Measurements from ENCODE around the gene SMPD3. TPM values are rescaled to one million over a fixed set of nuclear protein-coding genes. Genes with fewer than 3 reads are reported as not detected.

The SMPD3 gene
- total RNA-seq, 1 experiment from 2014 or later = 1.4 TPM

DNA sequence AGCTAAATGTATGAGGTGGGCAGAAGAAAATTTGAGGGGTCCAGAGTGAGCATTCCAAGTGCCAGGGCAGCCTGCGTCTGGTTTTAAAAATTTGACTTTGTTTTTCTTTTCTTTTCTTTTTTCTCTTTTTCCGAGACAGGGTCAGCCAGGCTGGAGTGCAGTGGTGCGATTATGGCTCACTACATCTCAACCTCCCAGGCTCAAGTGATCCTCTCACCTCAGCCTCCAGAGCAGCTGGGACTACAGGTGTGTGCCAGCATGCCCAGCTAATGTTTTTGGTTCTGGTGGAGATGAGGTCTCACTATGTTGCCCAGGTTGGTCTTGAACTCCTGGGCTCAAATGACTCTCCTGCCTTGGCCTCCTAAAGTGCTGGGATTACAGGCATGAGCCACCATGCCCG is 15.6 kb downstream of the SMPD3 start (continued):
- TF ChIP-seq, protein P1, sequence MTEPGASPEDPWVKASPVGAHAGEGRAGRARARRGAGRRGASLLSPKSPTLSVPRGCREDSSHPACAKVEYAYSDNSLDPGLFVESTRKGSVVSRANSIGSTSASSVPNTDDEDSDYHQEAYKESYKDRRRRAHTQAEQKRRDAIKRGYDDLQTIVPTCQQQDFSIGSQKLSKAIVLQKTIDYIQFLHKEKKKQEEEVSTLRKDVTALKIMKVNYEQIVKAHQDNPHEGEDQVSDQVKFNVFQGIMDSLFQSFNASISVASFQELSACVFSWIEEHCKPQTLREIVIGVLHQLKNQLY (CRISPR knock-in tag; IDR thresholded peaks at IDR 0.05) = no peak
- TF ChIP-seq ATF1 (CRISPR knock-in tag; IDR thresholded peaks at IDR 0.05) (no peak), NR2C2 (CRISPR knock-in tag; IDR thresholded peaks at IDR 0.05) (no peak), ZNF423 (CRISPR knock-in tag; IDR thresholded peaks at IDR 0.05) (no peak), EMX1 (CRISPR knock-in tag; IDR thresholded peaks at IDR 0.05) (no peak)
- TF ChIP-seq, protein P2, sequence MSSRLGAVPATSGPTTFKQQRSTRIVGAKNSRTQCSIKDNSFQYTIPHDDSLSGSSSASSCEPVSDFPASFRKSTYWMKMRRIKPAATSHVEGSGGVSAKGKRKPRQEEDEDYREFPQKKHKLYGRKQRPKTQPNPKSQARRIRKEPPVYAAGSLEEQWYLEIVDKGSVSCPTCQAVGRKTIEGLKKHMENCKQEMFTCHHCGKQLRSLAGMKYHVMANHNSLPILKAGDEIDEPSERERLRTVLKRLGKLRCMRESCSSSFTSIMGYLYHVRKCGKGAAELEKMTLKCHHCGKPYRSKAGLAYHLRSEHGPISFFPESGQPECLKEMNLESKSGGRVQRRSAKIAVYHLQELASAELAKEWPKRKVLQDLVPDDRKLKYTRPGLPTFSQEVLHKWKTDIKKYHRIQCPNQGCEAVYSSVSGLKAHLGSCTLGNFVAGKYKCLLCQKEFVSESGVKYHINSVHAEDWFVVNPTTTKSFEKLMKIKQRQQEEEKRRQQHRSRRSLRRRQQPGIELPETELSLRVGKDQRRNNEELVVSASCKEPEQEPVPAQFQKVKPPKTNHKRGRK (CRISPR knock-in tag; IDR thresholded peaks at IDR 0.05; ENCODE audit: borderline replicate concordance) = no peak

DNA sequence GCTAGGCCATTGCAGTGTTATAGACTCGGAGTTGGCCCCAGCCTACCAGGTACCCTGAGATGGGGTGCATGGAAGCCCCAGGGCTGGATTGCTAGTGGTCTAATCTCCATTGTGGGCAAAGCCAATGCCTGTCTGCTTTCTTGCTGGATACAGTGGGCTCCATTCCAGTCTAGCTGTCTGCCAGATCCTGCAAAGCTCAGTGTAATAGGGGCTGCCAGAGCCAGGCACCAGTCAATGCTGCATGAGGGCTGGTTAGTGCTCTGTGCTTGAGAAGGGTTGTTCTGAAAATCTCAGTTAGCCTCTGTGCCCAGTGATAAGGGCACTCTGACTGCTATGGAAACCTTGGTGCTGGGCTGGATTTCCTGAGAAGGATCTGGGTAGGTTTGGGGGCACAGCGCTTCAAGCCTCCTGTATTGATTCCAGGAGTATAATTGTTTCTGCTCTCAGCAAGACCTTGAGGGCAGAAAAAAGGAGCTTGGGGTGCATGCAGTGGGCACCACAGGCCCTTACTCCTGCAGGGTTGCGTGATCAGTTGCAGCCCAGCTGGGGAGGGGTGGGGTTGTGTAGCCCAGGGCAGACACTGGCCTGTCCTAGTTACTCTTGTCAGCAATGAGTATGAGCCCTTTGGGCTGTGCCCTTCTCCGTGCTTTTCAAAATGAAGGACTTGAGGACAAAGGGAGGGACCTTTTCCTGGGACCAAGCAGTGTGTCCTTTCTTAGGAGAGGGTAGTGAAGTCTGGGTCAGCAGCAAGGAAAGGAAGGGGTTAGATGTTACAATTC is 19.0 kb downstream of the SMPD3 start:
- no peaks in the 10 kb centered on the region for H3K9me3 Mint-ChIP-seq
- ChIA-PET CTCF (interaction anchor here (1.1 to 2.9 kb wide), 2 partner anchors 7 to 92 kb away, joined by 3 to 15 read pairs; no protein-coding TSS in a partner anchor), POLR2A (no interaction called here)
- no peak overlapping the region for H3K4me3 Mint-ChIP-seq
- no peaks in the 10 kb centered on the region; the same call in 1 of the 2 replicates for H3K27me3 Mint-ChIP-seq (ENCODE audit: low read depth)
- TF ChIP-seq MYBL2 (CRISPR knock-in tag; IDR thresholded peaks at IDR 0.05) (no peak), CBFB (CRISPR knock-in tag; IDR thresholded peaks at IDR 0.05; ENCODE audit: low read depth) (no peak), ZNF263 (CRISPR knock-in tag; IDR thresholded peaks at IDR 0.05; ENCODE audit: low read depth) (no peak), NR2C2 (CRISPR knock-in tag; IDR thresholded peaks at IDR 0.05) (no peak), ELF4 (CRISPR knock-in tag; IDR thresholded peaks at IDR 0.05; ENCODE audit: low read depth) (no peak)
- TF ChIP-seq, protein P3, sequence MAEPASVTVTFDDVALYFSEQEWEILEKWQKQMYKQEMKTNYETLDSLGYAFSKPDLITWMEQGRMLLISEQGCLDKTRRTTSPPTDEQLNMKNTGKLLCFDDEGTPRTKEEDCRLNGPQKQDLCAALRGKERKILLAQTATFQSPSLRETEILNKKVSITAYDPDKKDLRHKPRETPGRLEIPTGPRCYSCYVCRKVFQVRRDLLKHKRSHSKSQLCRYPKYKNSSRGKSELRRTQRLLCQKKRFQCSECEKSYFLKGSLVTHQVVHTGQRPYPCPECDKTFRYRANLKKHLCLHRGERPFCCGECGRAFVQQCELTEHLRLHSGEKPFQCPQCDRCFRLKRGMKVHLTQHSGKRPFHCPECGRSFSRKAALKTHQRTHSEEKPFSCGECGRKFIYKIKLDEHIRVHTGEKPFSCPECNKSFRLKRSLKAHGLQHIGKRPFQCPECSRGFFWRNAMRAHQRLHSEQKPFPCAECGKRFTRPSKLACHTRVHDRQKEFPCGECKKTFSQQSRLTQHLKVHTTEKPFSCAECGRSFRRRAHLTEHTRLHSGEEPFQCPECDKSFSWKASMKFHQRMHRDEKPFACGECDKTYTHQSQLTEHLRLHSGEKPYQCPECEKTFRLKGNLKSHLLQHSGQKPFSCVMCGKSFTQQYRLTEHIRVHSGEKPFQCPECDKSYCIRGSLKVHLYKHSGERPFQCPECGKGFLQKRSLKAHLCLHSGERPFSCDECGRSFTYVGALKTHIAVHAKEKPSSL (CRISPR knock-in tag; conservative IDR thresholded peaks at IDR 0.05) = no peak
- TF ChIP-seq, protein P2 (CRISPR knock-in tag; IDR thresholded peaks at IDR 0.05; ENCODE audit: borderline replicate concordance) = no peak
- TF ChIP-seq, protein P4, sequence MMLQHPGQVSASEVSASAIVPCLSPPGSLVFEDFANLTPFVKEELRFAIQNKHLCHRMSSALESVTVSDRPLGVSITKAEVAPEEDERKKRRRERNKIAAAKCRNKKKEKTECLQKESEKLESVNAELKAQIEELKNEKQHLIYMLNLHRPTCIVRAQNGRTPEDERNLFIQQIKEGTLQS (CRISPR knock-in tag; conservative IDR thresholded peaks at IDR 0.05) = no peak
- no peak overlapping the region for H3K27ac Mint-ChIP-seq
- H3K4me1 Mint-ChIP-seq = no peaks in the 10 kb centered on the region
- DNase-seq (ENCODE audit: low spot score) (no peak), ATAC-seq (no peak)
- no peaks in the 10 kb centered on the region for H3K36me3 Mint-ChIP-seq

DNA sequence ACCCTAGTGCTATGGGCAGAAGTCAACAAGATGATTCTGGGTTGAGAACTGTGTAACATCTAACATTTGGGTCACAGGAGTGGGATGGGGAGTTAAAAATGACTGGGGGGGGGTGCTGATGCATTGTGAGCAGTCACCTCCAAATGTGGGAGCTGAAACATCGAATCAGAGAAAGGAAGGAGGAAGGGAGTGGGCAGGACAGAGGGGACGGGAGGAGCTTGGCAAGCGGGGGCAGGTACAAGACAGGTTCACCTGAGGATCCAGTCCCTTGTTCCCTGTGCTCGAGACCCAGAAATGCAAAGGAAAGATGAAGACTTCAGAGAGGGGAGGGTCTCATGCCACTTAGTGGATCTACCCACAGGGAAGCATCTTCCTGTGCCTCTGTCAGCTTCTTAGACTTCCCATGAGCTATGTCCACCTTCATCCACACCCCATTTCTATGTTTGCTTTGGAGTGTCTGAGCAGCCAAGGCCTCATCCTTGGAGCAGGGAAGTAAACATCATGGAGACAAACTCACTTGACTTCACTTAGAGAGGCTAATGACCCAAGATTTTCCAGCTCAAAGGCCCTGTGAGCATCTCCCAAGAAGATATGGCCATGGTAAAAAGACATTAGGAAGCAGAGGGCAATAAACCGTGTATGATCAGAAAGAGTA is 20.5 kb downstream of the SMPD3 start:
- Mint-ChIP-seq H3K4me1 (no peaks in the 10 kb centered on the region), H3K27me3 (ENCODE audit: low read depth) (no peaks in the 10 kb centered on the region; the same call in 1 of the 2 replicates), H3K4me3 (no peak overlapping the region), H3K27ac (no peak overlapping the region), H3K9me3 (no peaks in the 10 kb centered on the region), H3K36me3 (no peaks in the 10 kb centered on the region)
- ChIA-PET CTCF (interaction anchor here (2.9 kb wide), 1 partner anchor 9 kb away, joined by 15 read pairs; no protein-coding TSS in a partner anchor), POLR2A (no interaction called here)
- ATAC-seq = no peak
- no peak for DNase-seq (ENCODE audit: low spot score)
- TF ChIP-seq, protein P5, sequence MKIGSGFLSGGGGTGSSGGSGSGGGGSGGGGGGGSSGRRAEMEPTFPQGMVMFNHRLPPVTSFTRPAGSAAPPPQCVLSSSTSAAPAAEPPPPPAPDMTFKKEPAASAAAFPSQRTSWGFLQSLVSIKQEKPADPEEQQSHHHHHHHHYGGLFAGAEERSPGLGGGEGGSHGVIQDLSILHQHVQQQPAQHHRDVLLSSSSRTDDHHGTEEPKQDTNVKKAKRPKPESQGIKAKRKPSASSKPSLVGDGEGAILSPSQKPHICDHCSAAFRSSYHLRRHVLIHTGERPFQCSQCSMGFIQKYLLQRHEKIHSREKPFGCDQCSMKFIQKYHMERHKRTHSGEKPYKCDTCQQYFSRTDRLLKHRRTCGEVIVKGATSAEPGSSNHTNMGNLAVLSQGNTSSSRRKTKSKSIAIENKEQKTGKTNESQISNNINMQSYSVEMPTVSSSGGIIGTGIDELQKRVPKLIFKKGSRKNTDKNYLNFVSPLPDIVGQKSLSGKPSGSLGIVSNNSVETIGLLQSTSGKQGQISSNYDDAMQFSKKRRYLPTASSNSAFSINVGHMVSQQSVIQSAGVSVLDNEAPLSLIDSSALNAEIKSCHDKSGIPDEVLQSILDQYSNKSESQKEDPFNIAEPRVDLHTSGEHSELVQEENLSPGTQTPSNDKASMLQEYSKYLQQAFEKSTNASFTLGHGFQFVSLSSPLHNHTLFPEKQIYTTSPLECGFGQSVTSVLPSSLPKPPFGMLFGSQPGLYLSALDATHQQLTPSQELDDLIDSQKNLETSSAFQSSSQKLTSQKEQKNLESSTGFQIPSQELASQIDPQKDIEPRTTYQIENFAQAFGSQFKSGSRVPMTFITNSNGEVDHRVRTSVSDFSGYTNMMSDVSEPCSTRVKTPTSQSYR (CRISPR knock-in tag; IDR thresholded peaks at IDR 0.05) = no peak
- TF ChIP-seq NR2C2 (CRISPR knock-in tag; IDR thresholded peaks at IDR 0.05) = no peak
- no peak for TF ChIP-seq ZNF232 (CRISPR knock-in tag; IDR thresholded peaks at IDR 0.05)
- TF ChIP-seq, protein P6, sequence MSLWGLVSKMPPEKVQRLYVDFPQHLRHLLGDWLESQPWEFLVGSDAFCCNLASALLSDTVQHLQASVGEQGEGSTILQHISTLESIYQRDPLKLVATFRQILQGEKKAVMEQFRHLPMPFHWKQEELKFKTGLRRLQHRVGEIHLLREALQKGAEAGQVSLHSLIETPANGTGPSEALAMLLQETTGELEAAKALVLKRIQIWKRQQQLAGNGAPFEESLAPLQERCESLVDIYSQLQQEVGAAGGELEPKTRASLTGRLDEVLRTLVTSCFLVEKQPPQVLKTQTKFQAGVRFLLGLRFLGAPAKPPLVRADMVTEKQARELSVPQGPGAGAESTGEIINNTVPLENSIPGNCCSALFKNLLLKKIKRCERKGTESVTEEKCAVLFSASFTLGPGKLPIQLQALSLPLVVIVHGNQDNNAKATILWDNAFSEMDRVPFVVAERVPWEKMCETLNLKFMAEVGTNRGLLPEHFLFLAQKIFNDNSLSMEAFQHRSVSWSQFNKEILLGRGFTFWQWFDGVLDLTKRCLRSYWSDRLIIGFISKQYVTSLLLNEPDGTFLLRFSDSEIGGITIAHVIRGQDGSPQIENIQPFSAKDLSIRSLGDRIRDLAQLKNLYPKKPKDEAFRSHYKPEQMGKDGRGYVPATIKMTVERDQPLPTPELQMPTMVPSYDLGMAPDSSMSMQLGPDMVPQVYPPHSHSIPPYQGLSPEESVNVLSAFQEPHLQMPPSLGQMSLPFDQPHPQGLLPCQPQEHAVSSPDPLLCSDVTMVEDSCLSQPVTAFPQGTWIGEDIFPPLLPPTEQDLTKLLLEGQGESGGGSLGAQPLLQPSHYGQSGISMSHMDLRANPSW (CRISPR knock-in tag; conservative IDR thresholded peaks at IDR 0.05; ENCODE audit: low read depth) = no peak

Data from WTC11 (cell line).